ENCODE measurements around the gene CTNNA2.

DNA sequence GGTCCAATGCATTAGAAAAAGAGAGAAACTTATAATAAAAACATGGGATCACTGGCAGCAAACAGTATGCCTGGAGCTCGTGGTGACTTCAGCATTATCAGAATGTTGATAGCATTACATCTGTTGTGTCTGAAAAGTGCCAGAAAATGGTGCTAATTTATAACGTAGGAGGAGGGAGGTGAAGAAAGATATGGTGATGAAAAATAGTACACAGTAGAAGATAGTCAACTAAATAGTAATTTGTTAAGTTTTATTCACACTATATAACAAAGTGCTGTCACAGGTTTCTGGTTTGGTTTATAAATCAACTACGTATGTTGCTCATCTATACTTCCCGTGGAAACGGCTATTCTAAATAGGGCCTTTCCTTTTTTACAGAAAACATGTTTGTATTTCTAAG, 674.3 kb downstream of the CTNNA2 start:
- TF ChIP-seq, protein P1, sequence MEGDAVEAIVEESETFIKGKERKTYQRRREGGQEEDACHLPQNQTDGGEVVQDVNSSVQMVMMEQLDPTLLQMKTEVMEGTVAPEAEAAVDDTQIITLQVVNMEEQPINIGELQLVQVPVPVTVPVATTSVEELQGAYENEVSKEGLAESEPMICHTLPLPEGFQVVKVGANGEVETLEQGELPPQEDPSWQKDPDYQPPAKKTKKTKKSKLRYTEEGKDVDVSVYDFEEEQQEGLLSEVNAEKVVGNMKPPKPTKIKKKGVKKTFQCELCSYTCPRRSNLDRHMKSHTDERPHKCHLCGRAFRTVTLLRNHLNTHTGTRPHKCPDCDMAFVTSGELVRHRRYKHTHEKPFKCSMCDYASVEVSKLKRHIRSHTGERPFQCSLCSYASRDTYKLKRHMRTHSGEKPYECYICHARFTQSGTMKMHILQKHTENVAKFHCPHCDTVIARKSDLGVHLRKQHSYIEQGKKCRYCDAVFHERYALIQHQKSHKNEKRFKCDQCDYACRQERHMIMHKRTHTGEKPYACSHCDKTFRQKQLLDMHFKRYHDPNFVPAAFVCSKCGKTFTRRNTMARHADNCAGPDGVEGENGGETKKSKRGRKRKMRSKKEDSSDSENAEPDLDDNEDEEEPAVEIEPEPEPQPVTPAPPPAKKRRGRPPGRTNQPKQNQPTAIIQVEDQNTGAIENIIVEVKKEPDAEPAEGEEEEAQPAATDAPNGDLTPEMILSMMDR (IDR thresholded peaks at IDR 0.05): no peak
- TF ChIP-seq POLR2A (IDR thresholded peaks at IDR 0.05): no peak

Measured in uterus (tissue), 2 donors.